Kidney epithelial cell (primary cell): ENCODE measurements around the gene KLK13. TPM values are rescaled to one million over a fixed set of nuclear protein-coding genes. Genes with fewer than 3 reads are reported as not detected.

Source experiments
- DNase-seq: peaks from one replicate; pipeline ENCODE4 v3.0.0-alpha.2; 2010; ENCODE audit warnings: low read depth
- H3K27me3 ChIP-seq: 2 replicates; pipeline ENCODE4 v1.6.0; 2011; ENCODE audit warnings: low read length; ENCODE audit not compliant: control insufficient read depth, insufficient read depth
- H3K36me3 ChIP-seq: 2 replicates; pipeline ENCODE4 v1.5.1; 2011; ENCODE audit warnings: low read length; ENCODE audit not compliant: control insufficient read depth, insufficient read depth
- H3K4me3 ChIP-seq: 2 replicates; pipeline ENCODE4 v1.5.1; 2011; ENCODE audit warnings: low read depth, mild to moderate bottlenecking, control low read depth, low read length
- total RNA-seq: library from RNA; depleted of rRNA; stranded (reverse); fragments of >200 nt; gene quantifications from 2 replicates; pipeline ENCODE4 v1.2.3, GENCODE V29; 2015
- TF ChIP-seq, protein P1 (sequence below): IDR thresholded peaks from 2 replicates; pipeline ENCODE4 v1.5.1; 2011; ENCODE audit warnings: mild to moderate bottlenecking, moderate library complexity, low read length, control low read depth, inconsistent platforms; ENCODE audit not compliant: insufficient read depth, poor library complexity, severe bottlenecking

Gene KLK13
- total RNA-seq, 1 donor from 2014 or later, result 0.08 TPM

DNA sequence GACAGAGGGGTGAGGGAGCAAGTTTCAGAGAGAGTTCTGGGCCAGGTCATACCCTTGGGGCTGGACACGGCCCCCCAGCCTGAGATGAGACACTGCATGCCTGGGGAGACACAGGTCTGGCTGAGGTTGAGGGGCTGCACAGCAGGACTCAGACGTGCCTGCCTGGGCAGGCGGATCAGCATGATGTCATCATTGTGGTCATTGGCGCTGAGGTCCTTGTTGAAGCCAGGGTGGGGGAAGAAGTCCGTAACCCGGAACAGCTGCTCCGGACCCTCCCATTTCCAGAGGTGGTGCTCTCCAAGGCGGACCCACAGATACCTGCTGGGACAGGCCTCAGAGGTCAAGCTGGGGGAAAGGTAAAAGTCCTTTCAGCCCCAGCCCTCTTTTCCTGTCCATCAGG lies 58.5 kb downstream of the KLK13 start:
- no peak for DNase-seq
- no peaks in the 10 kb centered on the region for H3K36me3 ChIP-seq
- H3K27me3 ChIP-seq, result peaks cover 3% of the 10 kb centered on the region
- H3K4me3 ChIP-seq, result no peak overlapping the region
- TF ChIP-seq, protein P1, sequence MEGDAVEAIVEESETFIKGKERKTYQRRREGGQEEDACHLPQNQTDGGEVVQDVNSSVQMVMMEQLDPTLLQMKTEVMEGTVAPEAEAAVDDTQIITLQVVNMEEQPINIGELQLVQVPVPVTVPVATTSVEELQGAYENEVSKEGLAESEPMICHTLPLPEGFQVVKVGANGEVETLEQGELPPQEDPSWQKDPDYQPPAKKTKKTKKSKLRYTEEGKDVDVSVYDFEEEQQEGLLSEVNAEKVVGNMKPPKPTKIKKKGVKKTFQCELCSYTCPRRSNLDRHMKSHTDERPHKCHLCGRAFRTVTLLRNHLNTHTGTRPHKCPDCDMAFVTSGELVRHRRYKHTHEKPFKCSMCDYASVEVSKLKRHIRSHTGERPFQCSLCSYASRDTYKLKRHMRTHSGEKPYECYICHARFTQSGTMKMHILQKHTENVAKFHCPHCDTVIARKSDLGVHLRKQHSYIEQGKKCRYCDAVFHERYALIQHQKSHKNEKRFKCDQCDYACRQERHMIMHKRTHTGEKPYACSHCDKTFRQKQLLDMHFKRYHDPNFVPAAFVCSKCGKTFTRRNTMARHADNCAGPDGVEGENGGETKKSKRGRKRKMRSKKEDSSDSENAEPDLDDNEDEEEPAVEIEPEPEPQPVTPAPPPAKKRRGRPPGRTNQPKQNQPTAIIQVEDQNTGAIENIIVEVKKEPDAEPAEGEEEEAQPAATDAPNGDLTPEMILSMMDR, result no peak

Other genes starting within 250 kb of the KLK13 start
- gene KLK1, start 241.3 kb downstream of the KLK13 start, total RNA-seq, result not detected in 2 replicates
- gene KLK15, start 231.5 kb downstream of the KLK13 start, total RNA-seq, result not detected in 2 replicates
- not detected in 2 replicates for gene KLK3, start 210.2 kb downstream of the KLK13 start, total RNA-seq
- 0.96 TPM in 1 of 2 replicates, not detected in the other for gene KLK2, start 191.7 kb downstream of the KLK13 start, total RNA-seq
- not detected in 2 replicates for gene KLK4, start 153.7 kb downstream of the KLK13 start, total RNA-seq
- 10.8 and 11.3 TPM in 2 replicates for gene KLK5, start 112.1 kb downstream of the KLK13 start, total RNA-seq
- gene KLK6, start 95.5 kb downstream of the KLK13 start, total RNA-seq, result 33.5 and 39.9 TPM in 2 replicates
- 18.7 and 18.8 TPM in 2 replicates for gene KLK7, start 81.2 kb downstream of the KLK13 start, total RNA-seq
- 3.1 and 7.1 TPM in 2 replicates for gene KLK8, start 63.5 kb downstream of the KLK13 start, total RNA-seq
- 6.7 and 9.0 TPM in 2 replicates for gene KLK10, start 45.4 kb downstream of the KLK13 start, total RNA-seq
- gene KLK11, start 38.5 kb downstream of the KLK13 start, total RNA-seq, result not detected in 2 replicates
- not detected in 2 replicates for gene KLK12, start 30.1 kb downstream of the KLK13 start, total RNA-seq
- gene KLK14, start 17.8 kb upstream of the KLK13 start, total RNA-seq, result not detected in 2 replicates
- gene CTU1, start 43.3 kb upstream of the KLK13 start, total RNA-seq, result 19.1 and 23.6 TPM in 2 replicates
- 0.13 and 0.14 TPM in 2 replicates for gene SIGLEC9, start 59.8 kb upstream of the KLK13 start, total RNA-seq
- not detected in 2 replicates for gene SIGLEC7, start 77.2 kb upstream of the KLK13 start, total RNA-seq
- gene CD33, start 160.0 kb upstream of the KLK13 start, total RNA-seq, result not detected in 2 replicates
- gene SIGLECL1, start 186.0 kb upstream of the KLK13 start, total RNA-seq, result 0.79 TPM in 1 of 2 replicates, not detected in the other
- gene IGLON5, start 246.6 kb upstream of the KLK13 start, total RNA-seq, result 0.04 and 0.07 TPM in 2 replicates